Suppressor macrophage (primary cell): ENCODE data around the gene WDR20.
"Not testable (repeated sequence)": the region's sequence is repeated elsewhere in the genome, so short reads cannot be mapped to it uniquely, and the experiment has no call there.

Experiments used
- DNase-seq, 4 experiments: peaks; one replicate each; pipeline ENCODE4 v3.0.0-alpha.2; 2020 to 2022

WDR20 gene

GRCh38 chr14:102222009-102222575 lies 82.4 kb downstream of the WDR20 start:
- no peak for DNase-seq

GRCh38 chr14:102222751-102223150 lies 83.1 kb downstream of the WDR20 start:
- DNase-seq, result no peak

DNA sequence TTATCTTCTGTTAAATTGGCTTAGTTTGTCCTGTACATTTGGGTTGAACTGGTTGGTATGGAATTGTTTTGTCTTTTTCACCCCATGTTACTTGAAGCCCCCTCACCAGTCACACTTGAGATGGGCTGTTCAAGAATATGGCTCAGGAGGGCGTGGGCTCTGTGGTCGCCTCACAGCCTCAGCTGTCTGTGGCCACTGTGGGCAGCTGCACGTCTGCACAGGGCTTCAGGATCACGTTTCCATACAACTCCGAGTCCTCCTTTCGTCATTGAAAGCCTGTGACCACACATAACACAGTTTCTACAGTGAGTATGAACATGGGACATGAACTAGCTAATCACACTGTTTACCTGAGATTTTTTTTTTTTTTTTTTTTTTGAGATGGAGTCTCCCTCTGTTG lies 84.0 kb downstream of the WDR20 start:
- DNase-seq, result no peak

DNA sequence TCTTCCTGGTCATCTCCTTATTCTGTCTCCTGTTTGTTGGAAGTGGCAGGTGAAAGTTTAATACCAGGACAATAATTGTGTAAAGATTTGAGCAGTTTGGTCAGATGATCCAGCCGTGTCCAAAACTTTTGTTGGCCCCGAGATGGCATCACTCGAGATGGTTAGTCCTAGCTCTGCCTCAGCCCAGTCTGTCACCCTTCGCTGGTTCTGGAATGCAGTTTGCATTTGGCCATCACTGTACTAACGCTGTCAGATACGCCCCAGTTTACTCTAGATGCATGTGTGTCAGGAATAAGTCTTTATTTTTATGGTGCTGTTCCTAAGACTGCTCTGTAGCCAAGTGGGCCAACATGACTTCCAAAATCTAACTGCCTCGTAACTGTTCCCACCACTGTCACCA lies 85.7 kb downstream of the WDR20 start:
- DNase-seq, result no peak

DNA sequence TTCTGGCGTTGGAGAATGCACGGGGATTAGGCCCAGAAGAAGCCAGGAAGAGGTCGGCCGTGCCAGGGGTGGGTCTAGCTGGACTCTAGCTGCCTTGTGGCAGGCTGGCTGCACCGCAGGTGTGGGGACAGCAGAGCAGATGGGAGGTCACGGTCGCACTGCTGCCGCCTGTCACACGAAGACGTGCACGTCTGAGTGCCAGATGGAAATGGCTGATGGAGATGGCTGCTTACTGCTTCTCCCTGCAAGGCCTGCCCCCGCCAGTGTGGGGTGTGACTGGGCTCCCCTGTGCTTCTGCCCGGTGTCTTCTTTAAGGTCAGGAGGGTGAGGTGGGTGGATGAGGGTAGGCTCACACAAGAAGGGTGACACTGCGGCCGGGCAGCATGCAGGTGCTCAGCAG lies 86.2 kb downstream of the WDR20 start:
- DNase-seq, result no peak

DNA sequence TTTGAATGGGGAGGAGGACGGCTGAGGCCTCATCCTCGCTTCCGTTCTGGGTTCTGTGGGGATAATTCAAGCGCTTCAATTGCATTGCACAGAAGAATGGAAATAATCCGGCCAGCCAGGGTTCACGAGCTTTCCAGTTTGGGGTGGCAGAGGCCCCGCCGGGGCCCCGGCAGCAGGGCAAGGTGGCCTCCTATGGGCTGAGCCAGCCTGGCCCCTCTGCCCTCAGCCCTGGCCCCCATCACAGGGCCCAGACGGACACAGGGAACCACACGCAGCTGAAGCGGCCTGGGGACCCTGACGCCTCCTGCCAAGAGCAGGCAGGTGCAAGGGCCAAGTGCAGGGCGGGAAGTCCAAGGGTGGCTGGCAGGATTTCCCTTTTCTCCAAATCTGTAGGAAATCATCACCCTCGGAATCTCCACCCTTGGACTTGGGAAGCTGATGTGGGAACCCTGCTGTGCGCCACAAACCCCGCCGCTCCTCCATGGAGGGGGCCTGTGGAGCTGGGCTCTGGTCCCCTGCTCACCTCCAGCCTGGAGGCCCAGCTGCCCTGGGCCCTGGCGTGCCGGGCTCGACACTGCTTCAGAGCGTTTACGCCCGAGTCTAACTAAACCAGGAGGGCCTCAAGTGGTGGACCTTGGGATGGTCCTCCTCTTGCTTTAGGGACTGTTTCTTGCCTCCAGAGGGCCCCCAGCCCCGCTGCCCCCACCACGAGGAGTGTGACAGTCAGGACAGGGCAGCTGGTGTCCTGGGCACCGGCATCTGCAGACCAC lies 86.8 kb downstream of the WDR20 start:
- DNase-seq, result no peak

- no peak for DNase-seq
Measured at GRCh38 chr14:102227184-102227964, 87.7 kb downstream of the WDR20 start.

DNA sequence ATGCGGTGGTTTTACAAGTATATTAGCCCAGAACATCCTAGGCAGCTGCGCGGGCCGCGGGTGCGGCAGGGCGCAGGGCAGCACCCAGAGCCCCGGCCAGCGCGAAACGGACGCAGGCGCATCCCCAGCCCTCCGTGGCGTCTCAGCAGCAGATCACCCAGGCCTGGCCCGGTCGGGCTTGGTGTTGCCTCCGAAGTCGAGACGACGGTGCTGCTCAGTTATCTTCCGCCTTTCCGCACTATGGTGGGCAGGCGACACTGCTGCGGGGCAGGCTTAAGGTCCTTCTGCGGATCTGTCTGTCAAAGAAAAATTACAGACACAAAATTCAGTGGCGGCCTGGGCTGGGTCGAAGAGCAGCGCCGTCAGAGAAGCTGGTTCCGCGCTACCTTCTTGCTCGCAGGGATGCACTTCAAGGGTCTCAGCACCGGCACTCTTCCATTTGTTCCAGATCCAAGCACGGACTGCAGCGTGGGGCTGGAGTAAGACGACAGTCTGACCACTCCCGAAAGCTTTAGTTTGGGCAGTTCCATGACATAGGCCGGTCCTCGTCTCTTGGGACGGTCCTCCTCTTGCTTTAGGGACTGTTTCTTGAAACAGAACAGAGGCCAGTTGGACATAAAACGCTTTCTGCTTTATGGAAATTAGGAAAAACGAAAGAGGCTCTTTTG lies 89.5 kb downstream of the WDR20 start:
- no peak for DNase-seq

GRCh38 chr14:102229739-102230092 lies 90.0 kb downstream of the WDR20 start:
- no peak for DNase-seq

DNA sequence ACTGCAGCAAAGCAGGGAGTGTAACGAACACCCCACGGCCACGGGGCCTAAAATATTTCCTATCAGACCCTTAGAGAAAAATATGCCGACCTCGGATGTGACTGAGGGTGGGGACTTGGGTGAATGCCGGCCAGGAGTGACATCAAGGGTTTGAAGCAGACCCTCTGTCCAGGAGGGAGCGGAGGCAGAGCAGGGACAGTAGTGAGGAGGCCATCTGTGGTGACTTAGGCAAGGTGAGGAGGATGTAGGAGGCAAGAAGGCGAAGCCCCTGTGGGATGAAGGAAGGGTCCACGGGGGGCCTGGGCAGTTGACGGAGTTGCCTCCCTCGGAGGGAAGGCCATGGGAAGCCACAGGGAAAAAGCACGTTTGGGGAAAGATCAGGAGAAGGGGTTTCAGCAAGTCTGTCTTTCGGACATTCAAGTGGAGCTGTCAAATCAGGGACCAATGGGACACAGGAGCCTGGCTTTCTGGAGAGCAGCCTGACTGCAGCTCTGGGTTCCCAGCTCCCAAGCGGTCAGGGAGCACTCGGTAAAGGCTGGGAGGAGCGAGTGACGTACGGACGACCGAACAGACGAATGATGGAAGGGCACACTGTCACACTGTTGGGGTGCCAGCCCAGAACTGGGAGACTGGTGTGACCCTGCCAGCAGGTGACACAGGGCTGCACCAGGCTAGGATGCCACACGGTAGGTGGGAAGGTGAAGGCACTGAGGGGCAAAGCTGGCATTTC lies 90.9 kb downstream of the WDR20 start:
- DNase-seq, result no peak

- DNase-seq, result no peak
Measured at GRCh38 chr14:102231476-102232347, 92.0 kb downstream of the WDR20 start.

GRCh38 chr14:102232348-102232625 lies 92.6 kb downstream of the WDR20 start:
- DNase-seq, result no peak

DNA sequence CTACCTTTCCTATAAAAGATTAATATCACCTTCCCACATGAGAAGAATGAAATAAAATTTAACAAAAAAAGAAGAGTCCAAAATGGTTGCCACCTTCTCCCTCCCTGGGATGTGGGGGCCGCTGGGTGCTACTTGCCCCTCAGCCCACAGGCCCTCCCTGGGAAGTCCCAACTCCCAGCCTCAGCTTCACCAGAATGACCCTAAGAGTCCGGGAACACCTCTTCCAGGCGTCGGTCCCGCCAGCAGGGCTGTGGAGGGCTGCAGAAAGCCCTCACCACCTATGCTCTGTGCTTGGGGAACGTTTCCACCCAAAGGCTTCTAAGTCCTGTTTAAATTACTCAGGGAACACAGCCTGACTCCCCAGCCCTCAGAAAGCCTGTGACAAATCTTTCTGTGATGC lies 93.4 kb downstream of the WDR20 start:
- DNase-seq, result no peak

- DNase-seq, result no peak
Measured at GRCh38 chr14:102234331-102235264, 94.9 kb downstream of the WDR20 start.

DNA sequence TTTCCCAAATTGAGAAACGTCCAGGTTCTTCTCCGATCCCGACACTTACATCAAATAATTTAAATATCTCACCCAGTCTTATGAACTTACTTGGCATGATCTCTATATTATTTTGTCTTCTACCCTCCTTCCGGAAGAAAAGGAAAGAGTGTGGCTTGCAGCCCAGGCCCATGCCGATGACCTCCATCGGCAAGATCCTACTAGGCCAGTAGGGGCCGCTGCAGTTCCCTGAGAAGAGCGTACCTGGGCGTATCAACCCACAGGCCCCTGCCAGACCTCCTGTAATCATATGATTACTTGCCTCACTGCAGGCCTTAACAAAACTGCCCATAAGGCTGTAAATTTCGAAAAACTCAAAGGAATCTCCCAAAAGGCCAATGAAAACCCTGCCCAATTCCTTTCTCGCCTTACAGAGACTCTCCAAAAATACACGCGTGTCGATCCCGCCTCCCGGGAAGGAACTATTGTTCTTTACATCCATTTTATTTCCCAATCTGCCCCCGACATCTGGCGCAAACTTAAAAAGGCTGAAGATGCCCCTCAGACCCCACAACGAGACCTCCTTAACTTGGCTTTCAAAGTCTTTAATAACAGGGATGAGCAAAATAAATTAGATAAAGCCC lies 95.7 kb downstream of the WDR20 start:
- DNase-seq, result peak; percentile 72 to 86 (median 75)

- no peak for DNase-seq
Measured at GRCh38 chr14:102236026-102236425, 96.3 kb downstream of the WDR20 start.

DNA sequence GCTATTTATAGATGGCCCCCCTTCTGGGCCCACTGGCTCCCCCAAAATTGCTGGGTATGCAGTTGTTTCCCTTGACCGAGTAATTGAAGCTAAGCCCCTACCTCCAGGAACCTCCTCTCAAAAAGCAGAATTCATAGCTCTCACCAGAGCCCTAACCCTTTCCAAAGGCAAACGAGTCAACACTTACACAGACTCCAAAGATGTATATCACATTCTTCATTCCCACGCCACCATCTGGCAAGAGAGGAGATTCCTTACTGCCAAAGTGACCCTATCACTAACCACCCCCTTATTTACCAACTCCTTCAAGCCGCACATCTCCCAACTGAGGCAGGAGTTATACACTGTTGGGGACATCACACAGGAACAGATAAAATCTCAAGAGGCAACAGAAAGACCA lies 98.4 kb downstream of the WDR20 start:
- DNase-seq, result no peak

DNA sequence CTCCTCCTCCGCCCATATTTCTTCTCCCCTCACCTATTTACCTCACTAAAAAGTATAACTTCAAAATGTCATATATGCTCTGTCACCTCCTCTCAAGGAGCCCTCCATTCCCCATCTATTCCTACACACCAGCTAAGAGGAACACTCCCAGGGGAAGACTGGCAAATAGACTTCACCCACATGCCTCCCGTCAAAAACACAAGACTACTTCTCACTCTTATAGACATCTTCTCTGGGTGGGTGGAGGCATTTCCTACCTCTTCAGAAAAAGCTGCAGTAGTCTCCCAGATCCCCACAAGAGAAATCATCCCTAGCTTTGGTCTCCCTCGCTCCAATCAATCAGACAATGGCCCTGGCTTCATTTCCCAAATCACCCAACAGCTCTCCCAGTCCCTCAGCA lies 99.1 kb downstream of the WDR20 start:
- DNase-seq, result no peak

DNA sequence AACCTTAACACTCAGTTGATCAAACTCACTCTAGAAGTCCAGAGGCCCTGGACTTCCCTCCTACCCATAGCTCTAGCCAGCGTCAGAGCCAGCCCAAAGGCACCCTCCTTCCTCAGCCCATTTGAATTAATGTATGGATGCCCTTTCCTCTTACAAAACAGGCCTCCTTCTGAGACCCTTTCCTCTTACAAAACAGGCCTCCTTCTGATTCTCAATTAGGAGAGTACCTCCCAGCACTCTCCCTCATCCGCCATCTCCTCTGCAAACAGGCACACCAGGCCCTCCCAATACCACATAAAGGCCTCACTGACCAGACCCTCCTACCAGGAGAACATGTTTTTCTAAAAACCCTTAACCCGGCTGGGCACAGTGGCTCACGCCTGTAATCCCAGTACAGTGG lies 99.5 kb downstream of the WDR20 start:
- DNase-seq, result no peak

- not testable (repeated sequence) for DNase-seq
Measured at GRCh38 chr14:102240481-102240880, 100.8 kb downstream of the WDR20 start.
